ENCODE data around the gene RTN4. TPM values are rescaled to one million over a fixed set of nuclear protein-coding genes. Genes with fewer than 3 reads are reported as not detected.

Gene RTN4
- total and polyA plus RNA-seq, 9 donors = 110 to 334 (median 200) TPM

GRCh38 chr2:54966837-54967236 lies 83.4 kb downstream of the RTN4 start:
- Histone ChIP-seq H3K4me1 (ENCODE audit: insufficient read depth) (no peaks in the 10 kb centered on the region), H3K4me3 (no peak overlapping the region), H3K27me3 (no peaks in the 10 kb centered on the region), H3K27ac (no peak overlapping the region), H3K36me3 (no peaks in the 10 kb centered on the region), H3K9me3 (no peaks in the 10 kb centered on the region)
- no peak for TF ChIP-seq EP300 (IDR thresholded peaks at IDR 0.05)
- TF ChIP-seq POLR2A (IDR thresholded peaks at IDR 0.05) = no peak
- TF ChIP-seq CTCF (IDR thresholded peaks at IDR 0.05) = no peak
- intact Hi-C loops (cut with DNase I) = no loop called here
- no peak for DNase-seq
- 94 to 97% (median 95%) methylated on average over 3 of the region's 3 CpGs for WGBS, 3 donors

GRCh38 chr2:54966165-54966832 lies 84.0 kb downstream of the RTN4 start:
- intact Hi-C loops (cut with DNase I) = no loop called here
- DNase-seq = no peak
- Histone ChIP-seq H3K4me3 (no peak overlapping the region), H3K27me3 (no peaks in the 10 kb centered on the region), H3K36me3 (no peaks in the 10 kb centered on the region), H3K27ac (no peak overlapping the region), H3K4me1 (ENCODE audit: insufficient read depth) (no peaks in the 10 kb centered on the region), H3K9me3 (no peaks in the 10 kb centered on the region)
- 84 to 88% (median 88%) methylated on average over 8 of the region's 8 CpGs for WGBS, 3 donors
- TF ChIP-seq POLR2A (IDR thresholded peaks at IDR 0.05) = no peak
- no peak for TF ChIP-seq CTCF (IDR thresholded peaks at IDR 0.05)
- TF ChIP-seq EP300 (IDR thresholded peaks at IDR 0.05) = no peak

GRCh38 chr2:54965425-54965824 lies 84.8 kb downstream of the RTN4 start:
- Histone ChIP-seq H3K4me3 (no peak overlapping the region), H3K27ac (no peak overlapping the region), H3K9me3 (no peaks in the 10 kb centered on the region), H3K4me1 (ENCODE audit: insufficient read depth) (no peaks in the 10 kb centered on the region), H3K27me3 (no peaks in the 10 kb centered on the region), H3K36me3 (no peaks in the 10 kb centered on the region)
- intact Hi-C loops (cut with DNase I) = no loop called here
- DNase-seq = no peak
- 92 to 97% (median 97%) methylated on average over 6 of the region's 6 CpGs for WGBS, 3 donors
- no peak for TF ChIP-seq POLR2A (IDR thresholded peaks at IDR 0.05)
- no peak for TF ChIP-seq EP300 (IDR thresholded peaks at IDR 0.05)
- TF ChIP-seq CTCF (IDR thresholded peaks at IDR 0.05) = no peak

GRCh38 chr2:54964816-54965215 lies 85.4 kb downstream of the RTN4 start:
- TF ChIP-seq POLR2A (IDR thresholded peaks at IDR 0.05) (no peak), EP300 (IDR thresholded peaks at IDR 0.05) (no peak), CTCF (IDR thresholded peaks at IDR 0.05) (no peak)
- intact Hi-C loops (cut with DNase I) = no loop called here
- DNase-seq = no peak
- H3K27me3 ChIP-seq = no peaks in the 10 kb centered on the region
- no peak overlapping the region for H3K4me3 ChIP-seq
- H3K36me3 ChIP-seq = no peaks in the 10 kb centered on the region
- H3K9me3 ChIP-seq = no peaks in the 10 kb centered on the region
- no peaks in the 10 kb centered on the region for H3K4me1 ChIP-seq (ENCODE audit: insufficient read depth)
- 67 to 82% (median 72%) methylated on average over 4 of the region's 4 CpGs for WGBS, 3 donors
- no peak overlapping the region for H3K27ac ChIP-seq
